ENCODE results near the gene HES5.

The HES5 gene

DNA sequence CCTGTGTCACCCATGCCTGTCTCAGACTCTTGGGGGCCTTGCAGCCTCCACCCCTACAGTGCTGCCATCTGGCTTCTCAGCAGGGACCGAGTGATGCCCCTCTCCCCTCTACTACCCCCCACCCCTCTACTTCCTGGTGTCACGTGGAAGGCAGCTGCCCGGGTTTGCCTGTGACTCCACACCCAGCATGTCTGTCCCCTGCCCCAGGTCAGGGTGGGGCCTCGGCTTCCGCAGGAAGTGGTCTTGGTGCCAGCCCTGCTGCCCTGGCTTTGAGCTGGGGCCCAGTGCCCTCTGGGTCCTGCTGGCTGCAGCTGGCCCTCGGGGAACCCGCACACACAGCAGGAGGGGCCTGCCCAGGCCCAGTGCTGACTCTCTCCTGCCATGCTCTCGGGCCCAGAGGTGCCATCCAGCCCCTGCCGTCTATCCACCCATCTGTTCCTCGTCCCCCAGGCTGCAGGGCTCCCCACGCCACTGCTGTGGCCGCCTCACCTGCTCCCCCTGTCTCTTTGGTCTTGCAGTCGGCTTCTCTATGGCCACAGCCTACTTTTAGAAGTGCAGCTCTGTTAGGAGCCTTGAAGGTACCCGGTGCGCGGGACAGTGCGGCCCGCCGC, 30.0 kb downstream of the HES5 start:
- DNase-seq, result no peak

DNA sequence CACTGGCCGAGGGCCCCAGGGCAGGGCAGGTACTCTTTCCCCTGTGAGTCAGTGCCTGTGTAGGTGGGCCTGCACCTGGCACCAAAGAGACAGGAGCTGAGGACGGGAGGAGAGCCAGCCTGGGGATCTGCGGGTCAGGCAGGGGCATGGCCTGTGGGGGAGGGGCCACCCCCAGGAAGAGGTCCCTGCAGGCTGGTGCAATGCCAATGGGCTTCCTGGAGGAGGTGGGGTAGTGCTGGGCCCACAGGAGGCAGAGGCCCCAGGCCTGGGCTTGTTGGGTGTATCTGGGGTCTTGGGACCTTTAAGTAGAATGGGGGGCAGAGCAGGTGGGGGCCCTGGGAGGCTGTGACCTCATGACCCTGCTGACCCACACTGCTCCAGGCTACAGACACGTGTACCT, 30.8 kb downstream of the HES5 start:
- no peak for DNase-seq

DNA sequence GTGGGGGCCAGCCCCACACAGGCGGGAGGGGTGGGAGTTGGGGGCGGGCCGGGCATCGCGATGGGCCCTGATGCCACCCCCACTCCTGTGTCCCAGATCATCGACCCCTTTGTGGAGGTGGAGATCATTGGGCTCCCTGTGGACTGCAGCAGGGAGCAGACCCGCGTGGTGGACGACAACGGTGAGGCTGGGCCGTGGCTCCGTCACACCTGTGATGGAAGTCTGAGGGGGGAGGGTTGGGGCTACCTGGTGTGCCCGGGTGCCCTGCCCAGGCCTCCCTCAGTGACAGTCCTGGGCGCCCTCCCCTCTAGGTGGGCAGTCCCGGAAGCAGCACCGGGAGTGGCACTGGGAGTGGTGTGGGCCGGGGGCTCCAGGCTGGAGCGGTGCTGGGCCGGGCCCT, 31.4 kb downstream of the HES5 start:
- no peak for DNase-seq

DNA sequence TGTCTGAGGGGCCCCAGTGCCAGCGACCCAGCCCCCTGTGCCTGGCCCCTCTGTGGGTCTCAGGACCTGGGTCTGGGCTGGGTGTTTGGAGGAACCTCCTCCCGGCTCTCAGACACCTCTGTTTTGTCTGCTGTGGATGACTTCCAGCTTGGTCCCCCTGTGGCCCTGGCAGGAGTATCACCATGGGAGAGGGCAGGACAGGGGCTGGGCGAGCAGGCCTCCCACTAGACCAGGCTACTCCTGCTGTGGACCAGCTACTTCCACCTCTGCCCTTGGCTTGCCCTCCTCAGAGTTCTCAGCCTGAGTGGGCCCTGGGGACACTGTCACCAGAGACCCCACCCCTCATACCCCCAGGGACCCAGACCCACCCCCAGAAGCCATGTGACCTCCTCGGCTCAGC, 32.2 kb downstream of the HES5 start:
- no peak for DNase-seq

DNA sequence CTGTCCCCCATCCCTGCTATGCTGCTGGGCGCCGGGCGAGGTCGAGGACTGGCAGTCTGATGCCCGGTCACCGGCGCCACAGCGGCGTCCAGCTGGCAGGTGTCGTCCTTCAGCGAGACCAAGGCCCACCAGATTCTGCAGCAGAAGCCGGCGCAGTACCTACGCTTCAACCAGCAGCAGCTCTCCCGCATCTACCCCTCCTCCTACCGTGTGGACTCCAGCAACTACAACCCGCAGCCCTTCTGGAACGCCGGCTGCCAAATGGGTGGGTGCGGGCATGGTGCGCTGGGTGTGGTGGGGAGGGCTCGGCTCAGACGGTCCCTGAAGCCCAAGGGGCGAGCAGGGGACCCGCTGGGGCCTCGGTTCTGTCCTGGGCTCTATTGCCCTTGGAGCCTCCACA, 33.3 kb downstream of the HES5 start:
- no peak for DNase-seq

DNA sequence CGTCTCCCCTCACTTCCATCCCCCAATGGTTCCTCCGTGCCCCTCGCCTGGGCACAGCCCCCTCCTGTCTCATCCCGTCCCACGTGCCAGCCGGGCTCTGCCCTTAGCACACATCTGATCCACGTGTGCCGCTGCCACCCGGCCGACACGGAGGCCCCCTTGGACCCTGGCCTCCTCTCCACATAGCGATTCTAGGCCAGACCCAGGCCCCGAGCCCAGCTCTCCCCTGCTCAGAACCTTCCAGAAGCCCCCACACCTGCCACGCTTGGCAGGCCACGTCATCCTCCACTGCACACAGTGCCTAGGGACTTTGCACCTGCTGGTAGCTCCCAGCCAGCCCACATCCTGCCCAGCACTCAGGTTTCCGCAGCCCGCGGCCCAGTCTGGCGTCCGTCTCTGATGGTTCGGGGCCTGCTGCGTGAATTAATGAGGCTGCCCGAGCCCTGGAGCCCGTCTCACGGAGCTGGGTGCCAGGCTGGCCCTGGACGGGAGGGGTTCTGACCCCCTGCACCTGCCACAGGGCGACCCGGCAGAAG, 33.9 kb downstream of the HES5 start:
- DNase-seq, result no peak

DNA sequence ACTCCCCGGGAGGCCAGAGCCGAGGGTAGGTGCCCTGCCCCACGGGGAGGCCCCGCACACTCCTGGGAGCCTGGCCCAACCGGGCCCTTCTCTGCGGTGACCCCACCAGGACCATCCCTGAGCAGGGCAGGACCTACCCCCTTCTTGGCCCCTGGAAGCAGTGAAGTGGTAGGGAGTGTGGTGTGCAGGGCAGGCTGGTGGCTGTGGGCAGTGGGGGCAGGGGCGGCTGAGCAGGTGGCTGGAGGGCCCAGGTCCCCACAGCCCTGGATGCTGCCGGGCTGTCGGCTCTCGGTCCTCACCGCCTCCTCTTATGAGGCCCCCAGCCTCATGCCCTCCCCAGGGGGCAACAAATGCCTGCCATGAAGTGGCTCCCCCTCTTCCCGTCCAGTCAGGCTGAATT, 34.5 kb downstream of the HES5 start:
- DNase-seq, result no peak

DNA sequence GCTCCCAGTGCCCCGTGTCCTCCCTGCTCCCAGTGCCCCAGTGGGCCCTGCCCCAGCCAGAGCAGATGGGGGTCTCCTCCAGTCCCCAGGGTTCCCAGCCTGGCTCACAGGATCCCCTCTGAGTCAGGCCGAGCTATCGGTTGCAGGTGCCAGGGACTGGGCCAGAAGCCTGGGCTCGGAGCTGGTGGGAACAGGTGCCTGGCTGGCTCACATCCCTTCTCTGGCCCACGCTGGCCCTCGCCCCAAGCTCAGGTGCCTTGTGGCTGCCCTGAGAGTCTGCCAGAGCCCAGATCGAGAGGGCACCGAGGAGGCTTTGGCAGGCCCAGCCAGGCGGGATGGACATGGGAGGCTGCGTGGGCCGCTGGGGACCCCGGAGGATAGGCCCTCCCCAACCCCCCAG, 35.0 kb downstream of the HES5 start:
- DNase-seq, result no peak

DNA sequence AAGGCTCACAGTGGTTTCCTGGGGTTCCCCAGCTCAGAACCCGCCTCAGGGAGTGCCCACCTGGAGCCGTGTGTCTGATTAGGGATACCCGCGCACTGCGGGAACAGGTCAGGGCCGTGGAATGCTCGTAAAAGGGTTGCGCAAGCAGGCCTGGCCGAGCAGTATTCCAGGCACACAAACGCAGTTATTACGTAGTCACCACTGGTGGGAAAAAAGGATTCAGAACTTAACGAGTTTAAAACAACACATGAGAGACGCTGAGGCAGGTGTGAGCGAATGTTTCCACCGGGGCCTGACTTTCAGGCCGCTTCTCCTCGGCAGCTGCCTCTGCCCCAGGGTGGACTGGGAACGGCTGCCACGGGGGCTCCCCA, 35.8 kb downstream of the HES5 start:
- no peak for DNase-seq

DNA sequence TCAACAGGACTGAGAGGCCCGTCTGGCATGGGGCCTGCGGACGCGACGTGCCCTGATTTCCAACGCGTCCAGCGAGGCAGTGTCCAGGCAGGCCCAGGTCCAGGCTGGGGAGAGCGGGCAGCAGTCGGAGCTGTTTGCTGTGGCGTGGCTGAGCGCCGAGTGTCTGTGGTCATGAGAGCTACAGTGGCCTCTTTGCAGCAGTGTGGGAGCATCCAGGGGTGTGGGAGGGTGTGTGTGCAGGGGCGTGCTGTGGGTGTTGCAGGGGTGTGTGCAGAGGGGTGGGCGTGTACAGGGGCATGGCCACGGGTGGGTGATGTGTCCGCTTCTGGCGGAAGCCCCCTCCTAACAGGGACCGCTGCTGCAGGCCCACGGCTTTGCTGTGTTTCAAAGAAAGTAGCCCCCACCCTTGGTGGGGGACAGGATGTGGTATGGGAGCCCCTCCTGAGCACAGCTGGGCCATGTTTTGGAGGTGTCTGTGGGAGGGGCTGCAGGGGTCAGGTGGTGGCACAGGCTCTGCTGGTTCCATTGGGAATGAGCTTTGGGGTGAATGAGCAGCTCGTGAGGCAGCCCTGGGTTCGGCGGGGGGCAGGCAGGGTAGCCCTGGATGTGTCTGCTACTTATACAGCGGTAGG, 36.3 kb downstream of the HES5 start:
- no peak for DNase-seq

DNA sequence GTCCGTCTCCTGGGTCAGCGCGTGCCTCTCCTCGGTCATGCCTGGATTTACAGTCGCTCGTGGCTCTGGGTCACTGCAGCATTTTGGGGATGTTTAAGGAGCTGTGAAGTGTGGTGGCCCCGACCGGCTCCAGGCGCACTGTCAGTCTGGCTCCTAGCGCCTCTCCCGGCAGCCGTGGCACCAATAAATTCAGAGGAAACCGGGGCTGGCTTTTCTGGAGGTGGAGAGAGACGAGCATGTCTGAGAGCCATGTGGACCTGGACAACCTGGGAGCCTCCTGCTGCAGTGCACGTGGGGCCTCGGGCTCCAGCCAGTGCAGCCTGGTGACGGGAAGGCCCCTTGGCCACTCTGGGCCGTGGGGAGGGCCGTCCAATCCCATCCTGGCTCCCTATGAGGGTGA, 36.8 kb downstream of the HES5 start:
- DNase-seq, result no peak

DNA sequence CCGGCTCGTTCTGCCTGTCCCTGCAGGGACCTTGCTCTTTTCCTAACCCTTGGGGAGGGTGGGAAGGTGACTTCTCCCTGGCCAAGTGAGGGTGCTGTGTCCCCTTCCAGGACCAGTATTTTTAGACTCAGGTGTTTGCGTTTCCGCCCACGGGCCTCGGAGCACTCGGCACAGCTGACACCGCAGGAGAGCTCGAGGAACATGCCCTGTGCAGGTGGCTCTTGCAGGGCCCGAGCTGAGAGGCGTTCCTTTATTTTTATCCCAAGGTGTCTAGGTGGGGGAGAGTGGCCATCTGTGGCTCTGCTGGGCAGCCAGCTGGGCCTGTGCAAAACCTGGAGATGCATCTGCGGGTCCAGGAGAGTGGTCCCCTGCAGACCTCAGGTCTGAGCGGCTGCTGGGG, 38.0 kb downstream of the HES5 start:
- no peak for DNase-seq

DNA sequence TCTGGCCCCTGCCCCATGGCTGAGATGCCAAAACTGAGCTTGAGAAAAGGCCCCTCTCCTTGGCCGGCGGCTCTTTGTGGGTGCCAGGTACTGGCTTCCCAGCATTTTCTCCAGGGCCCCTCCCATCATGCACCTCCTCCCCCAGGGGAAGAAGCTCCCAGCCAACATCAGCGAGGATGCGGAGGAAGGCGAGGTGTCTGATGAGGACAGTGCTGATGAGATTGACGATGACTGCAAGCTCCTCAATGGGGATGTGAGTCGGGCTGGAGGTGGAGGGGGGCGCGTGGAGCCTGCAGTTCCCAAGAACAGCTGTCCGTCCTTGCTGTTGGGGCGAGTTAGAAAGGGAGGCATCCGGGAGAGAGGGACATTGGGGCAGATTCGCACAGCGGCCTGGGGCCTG, 40.4 kb downstream of the HES5 start:
- no peak for DNase-seq

DNA sequence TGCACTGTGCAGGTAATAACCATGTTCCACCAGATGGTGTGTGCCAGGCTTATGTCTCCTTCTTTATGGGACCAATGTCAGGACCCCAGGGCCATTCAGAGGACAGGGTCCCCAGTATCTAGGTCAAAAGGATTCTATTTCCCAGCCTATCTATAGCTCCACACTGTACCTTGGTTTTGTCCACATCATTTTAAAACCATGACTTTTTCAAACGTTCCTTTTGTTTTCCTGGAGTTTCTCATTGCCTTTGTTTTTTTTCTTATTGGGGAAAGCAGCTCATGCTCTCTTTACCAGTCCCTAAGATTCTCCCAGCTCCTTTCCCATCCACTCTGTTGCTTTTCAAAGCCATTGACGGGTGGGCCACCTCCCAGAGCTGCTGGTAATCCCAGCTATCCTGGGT, 41.4 kb downstream of the HES5 start:
- no peak for DNase-seq

DNA sequence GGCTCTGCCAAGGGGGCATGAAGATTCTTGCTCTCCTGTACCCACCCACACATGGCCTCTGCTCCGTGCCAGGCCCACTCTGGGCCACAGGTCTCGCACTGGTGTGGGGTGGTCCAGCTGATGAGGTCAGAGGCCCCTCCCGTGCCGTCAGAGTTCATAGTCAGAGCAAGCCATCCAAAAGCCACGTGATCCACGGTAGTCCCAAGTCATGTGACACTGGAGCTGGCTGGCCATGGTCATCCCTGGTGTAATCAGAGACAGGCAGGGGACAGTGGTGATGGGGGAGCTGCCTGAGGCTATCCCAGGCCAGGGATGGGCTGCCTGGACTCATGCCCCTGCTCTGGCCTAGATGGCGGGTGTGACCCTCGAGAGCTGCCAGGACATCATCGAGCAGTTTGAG, 43.5 kb downstream of the HES5 start:
- no peak for DNase-seq

DNA sequence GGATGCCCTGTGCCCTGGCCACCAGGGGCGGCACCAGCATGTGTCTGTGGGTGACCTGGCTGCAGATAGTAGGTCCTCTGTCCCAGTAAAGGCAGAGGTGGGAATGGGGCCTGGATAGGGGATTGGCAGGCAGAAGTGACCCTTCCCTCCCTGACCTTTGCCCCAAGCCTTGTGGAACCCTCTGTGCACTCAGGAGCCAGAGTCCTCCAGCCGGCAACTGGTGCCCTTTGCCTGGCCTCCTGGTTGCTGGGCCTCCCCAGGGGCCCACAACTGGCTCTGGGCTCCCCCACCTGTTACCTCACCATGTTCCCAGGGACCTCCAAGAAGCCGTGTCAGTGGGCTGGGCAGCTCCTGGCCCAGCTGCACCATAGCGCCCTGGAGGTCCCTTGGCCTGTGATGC, 44.0 kb downstream of the HES5 start:
- DNase-seq, result no peak

DNA sequence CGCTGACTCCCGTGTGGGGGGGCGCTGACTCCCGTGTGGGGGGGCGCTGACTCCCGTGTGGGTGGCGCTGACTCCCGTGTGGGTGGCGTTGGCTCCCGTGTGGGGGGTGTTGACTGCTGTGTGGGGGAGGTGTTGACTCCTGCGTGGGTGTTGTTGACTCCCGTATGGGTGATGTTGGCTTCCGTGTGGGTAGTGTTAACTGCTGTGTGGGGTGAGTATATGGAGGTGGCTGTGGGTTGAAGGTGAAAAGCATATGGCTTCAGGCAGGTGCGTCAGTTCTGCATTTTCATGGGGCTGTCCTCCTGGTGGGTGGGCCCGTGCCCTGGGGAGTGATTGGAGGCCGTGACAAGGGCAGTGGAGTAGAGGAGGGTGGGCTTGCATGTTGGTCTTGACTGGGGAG, 46.1 kb downstream of the HES5 start:
- no peak for DNase-seq

DNA sequence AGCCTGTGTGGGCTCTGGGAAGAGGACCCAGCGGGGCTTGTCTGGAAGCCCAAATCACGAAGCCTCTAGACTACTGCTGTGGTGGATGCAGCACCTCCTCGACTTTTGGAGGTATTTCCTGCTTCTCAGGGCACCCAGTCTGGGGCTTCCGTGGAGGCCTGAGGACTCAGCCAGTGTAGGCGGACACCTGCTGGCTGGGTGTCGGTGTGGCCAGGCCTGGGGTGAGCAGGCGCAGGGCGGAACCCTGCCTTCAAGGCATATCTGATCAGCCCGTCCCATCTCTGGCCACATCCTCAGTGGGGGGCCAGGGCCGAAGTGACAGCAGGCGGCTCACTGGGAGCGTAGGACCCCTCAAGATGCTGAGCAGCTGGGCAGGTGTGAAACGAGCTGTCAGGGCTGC, 47.0 kb downstream of the HES5 start:
- DNase-seq, result no peak

DNA sequence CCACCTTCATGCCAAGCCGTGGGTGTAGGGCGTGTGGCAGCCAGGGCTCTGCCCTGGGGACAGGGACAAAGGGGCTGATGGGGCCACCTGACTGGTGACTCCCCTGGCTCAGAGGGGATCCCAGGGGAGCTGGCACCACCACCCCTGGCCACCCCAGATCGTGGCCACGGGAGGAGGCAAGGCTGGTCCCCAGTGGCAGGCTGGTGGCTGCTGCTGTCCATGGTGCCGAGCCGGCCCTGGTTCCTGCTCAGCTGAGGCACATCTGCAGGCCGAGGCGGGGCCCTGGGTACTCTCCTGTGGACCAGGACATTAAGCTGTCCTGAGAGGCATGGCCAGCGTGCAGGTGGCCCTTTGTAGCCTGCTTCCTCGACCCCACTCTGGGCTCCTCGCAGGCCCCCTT, 47.5 kb downstream of the HES5 start:
- no peak for DNase-seq

DNA sequence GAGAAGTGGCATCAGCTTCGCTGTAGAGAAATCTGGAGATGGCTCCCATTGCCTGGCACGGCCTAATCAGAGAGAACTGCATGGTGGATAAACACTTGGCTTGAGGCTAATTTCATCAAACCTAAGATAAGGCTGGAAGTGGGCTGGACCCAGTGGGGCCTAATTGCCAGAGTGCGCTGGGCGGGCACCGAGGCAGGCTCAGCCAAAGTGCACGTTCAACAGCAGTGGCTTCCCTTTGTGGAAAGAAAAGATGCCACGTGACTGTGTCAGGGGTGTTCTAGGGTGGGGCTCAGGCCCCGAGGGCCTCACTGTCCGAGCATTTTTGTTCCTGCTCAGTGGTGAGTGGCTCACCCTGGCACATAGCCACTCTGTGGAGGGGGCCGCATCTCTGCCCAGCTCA, 48.2 kb downstream of the HES5 start:
- DNase-seq, result no peak

DNA sequence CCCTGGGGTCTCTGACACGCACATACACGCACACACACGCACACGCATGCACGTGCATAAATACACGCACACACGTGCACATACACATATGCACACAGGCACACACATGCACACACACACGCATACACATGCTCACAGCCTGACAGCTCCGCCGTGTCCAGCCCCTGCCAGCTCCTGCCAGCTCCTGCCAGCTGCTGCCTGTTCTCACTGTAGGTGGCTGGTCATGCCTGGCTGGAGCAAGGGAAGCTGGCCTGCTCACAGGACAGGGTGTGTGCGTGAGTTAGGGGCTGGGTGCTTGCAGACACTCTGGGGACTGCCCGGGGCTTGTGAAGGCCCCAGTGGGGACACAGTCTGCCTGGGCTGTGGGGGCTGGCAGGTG, 49.1 kb downstream of the HES5 start:
- no peak for DNase-seq

DNA sequence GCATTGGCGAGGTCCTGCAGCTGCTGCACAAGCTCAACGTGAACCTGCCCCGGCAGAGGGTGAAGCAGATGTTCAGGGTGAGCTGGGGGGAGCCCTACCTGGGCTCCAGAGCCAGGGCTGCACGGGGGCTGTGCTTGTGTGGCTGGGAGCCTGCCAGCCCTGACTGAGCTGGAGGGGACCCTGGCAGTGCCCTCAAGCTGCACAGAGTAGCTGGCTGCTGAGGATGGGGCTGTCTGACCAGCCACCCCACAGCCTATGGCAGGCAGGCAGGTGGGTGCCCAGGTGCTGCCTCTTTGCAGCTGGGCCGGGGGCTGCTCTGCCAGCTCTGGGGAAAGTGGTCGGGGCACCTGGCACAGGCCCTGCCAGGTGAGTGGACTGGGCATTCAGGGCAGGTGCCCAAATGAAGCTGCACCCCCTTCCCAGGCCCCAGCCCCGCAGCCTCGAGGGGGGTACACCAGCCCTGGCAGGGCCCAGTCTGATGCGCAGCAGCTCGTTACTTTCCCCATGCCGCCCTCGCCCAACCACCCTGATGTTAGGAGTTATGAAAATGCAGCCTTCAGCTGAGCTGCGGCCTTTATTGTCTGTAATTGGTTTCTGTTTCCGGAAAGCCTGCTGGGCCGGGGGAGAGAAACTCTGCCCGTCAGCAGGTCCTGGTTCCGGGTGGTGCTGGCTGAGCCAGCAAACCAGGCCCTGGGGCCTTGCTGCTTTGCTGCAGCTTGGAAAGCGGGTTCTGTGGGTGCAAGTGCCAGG, 49.7 kb downstream of the HES5 start:
- no peak for DNase-seq

DNA sequence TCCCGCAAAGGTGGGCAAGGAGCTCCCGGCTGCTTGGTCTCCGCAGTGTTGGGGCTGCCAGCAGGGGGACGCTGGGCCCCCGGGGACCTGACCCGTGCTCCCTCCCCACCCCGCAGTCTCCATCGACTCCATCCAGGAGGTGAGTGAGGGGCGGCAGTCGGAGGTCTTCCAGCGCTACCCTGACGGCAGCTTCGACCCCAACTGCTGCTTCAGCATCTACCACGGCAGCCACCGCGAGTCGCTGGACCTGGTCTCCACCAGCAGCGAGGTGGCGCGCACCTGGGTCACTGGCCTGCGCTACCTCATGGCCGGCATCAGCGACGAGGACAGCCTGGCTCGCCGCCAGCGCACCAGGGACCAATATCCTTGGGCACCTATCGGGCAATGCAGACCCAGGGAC, 50.4 kb downstream of the HES5 start:
- no peak for DNase-seq

DNA sequence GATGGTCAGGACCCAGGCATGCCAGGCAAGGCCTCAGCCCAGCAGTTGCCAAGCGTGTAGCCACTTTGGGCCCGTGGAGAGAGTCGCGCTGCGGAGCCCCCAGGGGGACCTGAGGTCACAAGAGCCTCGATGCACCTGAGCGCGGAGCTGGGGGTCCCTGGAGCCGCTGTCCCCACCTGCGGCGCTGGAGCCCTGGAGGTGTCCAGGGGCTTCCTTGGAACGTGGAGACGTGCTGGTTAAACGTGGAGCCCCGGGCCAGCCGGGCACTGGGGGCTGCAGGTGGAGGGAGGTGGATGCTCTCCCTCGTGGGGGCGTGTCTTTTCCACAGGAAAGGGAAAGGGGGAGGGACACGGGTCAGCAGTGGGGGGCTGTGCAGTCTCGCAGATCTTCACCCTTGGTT, 50.9 kb downstream of the HES5 start:
- DNase-seq, result no peak

Measured in right kidney (tissue), 1 donor.